ENCODE measurements around the gene WNK1.

WNK1 gene

DNA sequence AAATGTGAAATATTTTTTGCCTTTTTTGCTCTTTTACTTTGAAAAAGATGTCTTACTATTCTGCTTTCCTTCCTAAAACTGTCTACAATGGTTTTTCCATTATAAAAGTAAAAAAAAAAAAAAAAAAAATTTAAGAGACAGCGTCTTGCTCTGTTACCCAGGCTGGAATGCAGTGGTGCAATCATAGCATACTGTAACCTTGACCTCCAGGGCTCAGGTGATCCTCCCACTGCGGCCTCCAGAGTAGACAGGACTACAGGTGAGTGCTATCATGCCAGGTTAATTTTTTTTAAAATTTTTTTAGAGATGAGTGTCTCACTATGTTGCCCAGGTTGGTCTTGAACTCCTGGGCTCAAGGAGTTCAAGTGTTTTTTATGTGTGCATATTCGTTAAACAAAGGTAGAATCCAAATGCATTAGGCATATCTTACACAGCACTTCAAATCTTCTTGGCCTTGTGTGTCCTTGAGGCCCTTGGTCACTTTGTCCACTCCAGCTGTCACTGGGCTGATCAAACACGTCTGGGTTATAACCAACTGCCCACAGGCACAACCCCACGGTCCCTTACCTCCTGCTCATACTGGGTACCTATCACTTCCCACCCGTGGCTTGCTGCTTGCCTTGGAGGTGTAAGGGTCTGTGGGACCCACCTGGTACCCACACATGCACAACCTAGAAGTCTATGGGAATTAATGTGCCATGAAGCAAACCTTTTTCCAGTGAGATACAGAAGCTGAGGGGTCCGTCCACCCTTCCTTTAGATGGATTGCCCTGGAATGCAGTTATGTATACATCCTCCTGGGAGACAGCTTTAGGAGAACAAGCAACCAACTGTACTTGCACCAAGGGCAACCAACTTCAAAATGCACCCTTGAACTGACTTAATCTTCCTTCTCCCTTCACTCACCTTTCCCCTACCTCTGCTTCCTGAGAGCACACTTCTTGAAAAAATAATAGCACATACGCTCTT is 184.3 kb downstream of the WNK1 start:
- ChIA-PET POLR2A (no interaction called here), CTCF (interaction anchor here (1.2 kb wide), 1 partner anchor 13 kb away, joined by 3 read pairs; the partner anchor contains the start of gene RAD52)
- no peak for DNase-seq (ENCODE audit: extremely low spot score)
- TF ChIP-seq, protein P1, sequence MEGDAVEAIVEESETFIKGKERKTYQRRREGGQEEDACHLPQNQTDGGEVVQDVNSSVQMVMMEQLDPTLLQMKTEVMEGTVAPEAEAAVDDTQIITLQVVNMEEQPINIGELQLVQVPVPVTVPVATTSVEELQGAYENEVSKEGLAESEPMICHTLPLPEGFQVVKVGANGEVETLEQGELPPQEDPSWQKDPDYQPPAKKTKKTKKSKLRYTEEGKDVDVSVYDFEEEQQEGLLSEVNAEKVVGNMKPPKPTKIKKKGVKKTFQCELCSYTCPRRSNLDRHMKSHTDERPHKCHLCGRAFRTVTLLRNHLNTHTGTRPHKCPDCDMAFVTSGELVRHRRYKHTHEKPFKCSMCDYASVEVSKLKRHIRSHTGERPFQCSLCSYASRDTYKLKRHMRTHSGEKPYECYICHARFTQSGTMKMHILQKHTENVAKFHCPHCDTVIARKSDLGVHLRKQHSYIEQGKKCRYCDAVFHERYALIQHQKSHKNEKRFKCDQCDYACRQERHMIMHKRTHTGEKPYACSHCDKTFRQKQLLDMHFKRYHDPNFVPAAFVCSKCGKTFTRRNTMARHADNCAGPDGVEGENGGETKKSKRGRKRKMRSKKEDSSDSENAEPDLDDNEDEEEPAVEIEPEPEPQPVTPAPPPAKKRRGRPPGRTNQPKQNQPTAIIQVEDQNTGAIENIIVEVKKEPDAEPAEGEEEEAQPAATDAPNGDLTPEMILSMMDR (IDR thresholded peaks at IDR 0.05; ENCODE audit: control extremely low read depth, extremely low read depth, low read depth, missing control alignments) = no peak

DNA sequence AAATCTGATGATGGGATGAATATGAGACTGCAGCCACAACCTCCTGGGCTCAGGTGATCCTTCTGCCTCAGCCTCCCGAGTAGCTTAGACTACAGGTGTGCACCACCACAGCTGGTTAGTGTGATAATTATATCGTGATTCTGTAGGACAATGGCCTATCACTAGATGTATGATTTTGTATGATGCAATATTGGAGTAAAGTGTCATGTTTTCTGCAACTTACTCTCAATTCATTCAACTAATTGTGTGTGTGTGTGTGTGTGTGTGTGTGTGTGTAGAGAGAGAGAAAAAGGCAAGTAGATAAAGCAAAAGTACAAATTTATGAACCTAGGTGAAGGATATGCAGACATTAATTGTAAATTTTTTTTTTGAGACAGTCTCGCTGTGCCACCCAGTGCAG is 186.4 kb downstream of the WNK1 start:
- TF ChIP-seq, protein P1 (IDR thresholded peaks at IDR 0.05; ENCODE audit: control extremely low read depth, extremely low read depth, low read depth, missing control alignments) = no peak
- DNase-seq (ENCODE audit: extremely low spot score) = no peak
- ChIA-PET CTCF (interaction anchor here (0.8 to 1.4 kb wide), 5 partner anchors 8 to 377 kb away, joined by 3 to 4 read pairs (median 3); partner anchors contain the start of gene RAD52), POLR2A (no interaction called here)

DNA sequence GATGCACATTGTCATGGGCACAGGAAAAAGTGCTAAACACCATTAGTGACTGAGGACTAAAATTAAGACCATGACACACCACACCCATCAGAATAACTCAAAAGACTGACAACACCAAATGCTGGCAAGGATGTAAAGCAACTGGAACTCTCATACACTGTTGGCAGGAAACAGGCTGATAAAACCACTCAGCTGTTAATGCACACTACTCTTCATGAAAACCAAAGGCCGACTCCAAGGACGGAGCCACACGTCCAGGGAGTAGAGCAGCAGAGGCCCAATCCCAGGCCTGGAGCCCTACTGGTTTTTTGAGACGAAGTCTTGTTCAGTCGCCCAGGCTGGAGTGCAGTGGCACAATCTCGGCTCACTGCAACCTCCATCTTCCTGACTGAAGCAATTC is 190.7 kb downstream of the WNK1 start:
- no peak for DNase-seq (ENCODE audit: extremely low spot score)
- POLR2A ChIA-PET = no interaction called here
- CTCF ChIA-PET = no interaction called here
- TF ChIP-seq, protein P1 (IDR thresholded peaks at IDR 0.05; ENCODE audit: control extremely low read depth, extremely low read depth, low read depth, missing control alignments) = no peak

DNA sequence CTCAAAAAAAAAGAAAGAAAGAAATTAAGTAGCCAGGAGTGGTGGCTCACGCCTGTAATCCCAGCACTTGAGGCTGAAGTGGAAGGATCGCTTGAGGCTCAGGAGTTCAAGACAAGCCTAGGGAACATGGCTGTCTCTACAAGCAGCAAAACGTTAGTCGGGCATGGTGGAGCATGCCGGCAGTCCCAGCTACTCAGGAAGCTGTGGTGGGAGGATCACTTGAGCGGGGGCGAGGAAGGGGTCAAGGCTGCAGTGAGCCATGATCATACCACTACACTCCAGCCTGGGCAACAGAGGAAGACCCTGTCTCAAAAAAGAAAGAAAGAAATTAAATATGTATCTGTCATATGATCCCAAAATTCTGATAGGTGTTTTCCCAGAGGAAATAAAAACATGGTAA is 191.8 kb downstream of the WNK1 start:
- POLR2A ChIA-PET = no interaction called here
- TF ChIP-seq, protein P1 (IDR thresholded peaks at IDR 0.05; ENCODE audit: control extremely low read depth, extremely low read depth, low read depth, missing control alignments) = no peak
- CTCF ChIA-PET = no interaction called here
- no peak for DNase-seq (ENCODE audit: extremely low spot score)

DNA sequence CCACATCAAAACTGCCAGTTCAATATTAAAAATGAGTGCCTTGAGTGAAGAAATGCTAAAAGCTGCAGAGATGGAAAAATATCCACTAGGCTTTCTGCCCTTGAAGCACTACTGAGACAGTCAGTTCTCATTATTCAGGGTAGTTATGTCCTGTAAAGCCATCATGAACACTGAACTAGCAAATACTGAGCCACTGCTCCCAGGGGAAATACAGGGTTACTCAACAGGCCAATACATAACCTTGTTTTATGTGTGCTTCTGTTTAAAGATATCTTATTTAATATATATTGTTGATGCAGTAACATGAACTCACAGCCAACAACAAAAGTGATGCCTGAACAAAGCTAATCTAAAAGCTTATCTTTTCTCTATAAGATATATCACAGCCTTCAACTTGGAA is 193.8 kb downstream of the WNK1 start:
- no peak for DNase-seq (ENCODE audit: extremely low spot score)
- TF ChIP-seq, protein P1 (IDR thresholded peaks at IDR 0.05; ENCODE audit: control extremely low read depth, extremely low read depth, low read depth, missing control alignments) = no peak
- ChIA-PET CTCF (interaction anchor here (0.9 to 1.6 kb wide), 9 partner anchors 8 to 371 kb away, joined by 3 to 4 read pairs (median 3); no protein-coding TSS in a partner anchor), POLR2A (interaction anchor here (0.6 kb wide), 1 partner anchor 184 kb away, joined by 4 read pairs; no protein-coding TSS in a partner anchor)

DNA sequence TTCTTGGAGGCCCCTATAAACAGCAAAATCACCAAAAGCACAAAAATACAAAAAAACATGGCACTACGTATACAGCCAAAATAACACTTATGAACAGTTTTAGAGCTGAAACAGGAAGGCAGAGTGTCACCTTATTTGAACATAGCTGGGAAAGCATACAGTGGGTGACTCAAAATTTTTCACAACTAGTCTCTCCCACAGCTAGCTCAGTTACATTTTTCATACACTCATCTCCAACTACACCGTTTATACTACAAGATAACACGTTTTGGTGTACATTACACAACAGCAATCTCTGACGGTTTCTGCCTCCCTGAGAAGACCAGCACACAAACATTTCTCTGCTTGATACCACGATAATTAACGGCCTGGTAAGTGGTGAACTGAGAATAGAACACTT is 194.3 kb downstream of the WNK1 start:
- POLR2A ChIA-PET = interaction anchor here (0.6 kb wide), 1 partner anchor 184 kb away, joined by 4 read pairs; no protein-coding TSS in a partner anchor
- no peak for DNase-seq (ENCODE audit: extremely low spot score)
- TF ChIP-seq, protein P1 (IDR thresholded peaks at IDR 0.05; ENCODE audit: control extremely low read depth, extremely low read depth, low read depth, missing control alignments) = no peak
- CTCF ChIA-PET = interaction anchor here (0.9 to 1.6 kb wide), 8 partner anchors 9 to 371 kb away, joined by 3 to 4 read pairs (median 3); no protein-coding TSS in a partner anchor
